GM18508 (cell line): ENCODE data around the gene LRBA.
A peak's percentile ranks its signal among the peaks of the same experiment; 100 is the strongest.

ENCODE experiments used
- ATAC-seq: cut with Tn5 transposase; IDR thresholded peaks from one replicate; pipeline ENCODE4 v1.9.1; 2021; ENCODE audit warnings: moderate number of reproducible peaks; ENCODE audit not compliant: insufficient read depth, unreplicated experiment

LRBA gene

DNA sequence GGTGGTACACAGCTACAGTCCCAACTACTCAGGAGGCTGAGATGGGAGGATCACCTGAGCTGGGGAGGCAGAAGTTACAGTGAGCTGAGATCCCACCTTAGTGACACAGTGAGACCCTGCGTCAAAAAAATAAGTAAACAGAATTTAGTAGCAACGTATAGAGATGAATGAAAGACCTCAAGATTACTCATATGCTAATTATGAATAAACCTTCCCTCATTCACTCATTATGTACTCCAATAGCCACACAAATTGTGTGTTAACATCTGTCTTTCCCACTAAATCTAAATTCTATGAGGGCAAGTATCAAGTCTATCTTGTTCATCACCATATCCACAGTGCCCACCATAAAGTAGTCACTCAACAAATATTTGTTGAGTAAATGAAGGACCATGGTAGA, 111.5 kb downstream of the LRBA start:
- no peak for ATAC-seq

- ATAC-seq, result no peak
These were observed 118.6 kb downstream of the LRBA start for GRCh38 chr4:150896497-150896896.

DNA sequence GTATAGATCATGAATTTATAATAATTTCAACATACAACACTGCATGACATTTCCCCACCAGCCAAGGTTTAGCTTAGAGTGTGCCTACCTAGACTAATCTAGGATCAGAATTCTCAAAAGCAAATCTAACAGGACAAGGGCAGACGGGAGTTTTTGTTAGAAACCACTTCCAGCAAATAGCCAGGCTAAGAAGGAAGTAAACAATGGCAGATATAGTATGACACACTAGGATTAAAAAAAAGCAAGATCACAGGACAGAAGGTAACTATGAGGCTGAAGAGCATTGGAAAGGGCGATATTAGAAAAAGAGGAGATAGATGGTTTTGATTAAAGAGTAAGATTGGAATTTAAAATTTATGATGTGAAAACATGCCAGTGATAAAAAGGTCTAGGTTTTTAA, 124.8 kb downstream of the LRBA start:
- ATAC-seq, result no peak

DNA sequence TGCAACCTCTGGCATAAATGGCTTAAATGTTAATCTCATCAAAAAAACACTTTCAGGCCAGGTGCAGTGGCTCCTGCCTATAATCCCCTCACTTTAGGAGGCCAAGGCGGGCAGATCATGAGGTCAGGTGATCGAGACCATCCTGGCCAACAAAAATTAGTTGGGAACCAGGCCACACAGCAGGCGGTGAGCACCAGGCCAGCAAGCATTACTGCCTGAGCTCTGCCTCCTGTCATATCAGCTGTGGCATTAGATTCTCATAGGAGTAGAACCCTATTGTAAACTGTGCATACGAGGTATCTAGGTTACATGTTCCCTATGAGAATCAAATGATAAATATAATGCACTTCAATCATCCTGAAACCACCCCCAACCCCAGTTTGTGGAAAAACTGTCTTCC, 125.8 kb downstream of the LRBA start:
- no peak for ATAC-seq

DNA sequence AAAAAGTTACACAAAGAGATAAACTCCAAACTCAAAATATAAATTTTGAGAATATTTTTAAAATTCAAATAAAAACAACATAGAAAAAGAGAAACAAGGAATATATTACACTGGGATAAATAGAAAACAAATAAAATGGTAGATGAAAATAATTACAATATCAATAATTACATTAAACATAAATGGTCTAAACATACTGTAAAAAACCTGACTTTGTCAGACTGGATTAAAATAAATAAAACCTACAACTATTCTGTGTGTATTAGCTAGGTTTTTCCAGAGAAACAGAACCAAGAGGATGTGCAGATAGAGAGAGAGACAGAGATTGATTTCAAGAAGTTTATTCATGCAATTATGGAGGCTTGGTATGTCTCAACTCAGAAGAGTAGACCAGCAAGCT, 126.5 kb downstream of the LRBA start:
- ATAC-seq, result no peak

- no peak for ATAC-seq
These were observed 126.9 kb downstream of the LRBA start for GRCh38 chr4:150888217-150888616.

DNA sequence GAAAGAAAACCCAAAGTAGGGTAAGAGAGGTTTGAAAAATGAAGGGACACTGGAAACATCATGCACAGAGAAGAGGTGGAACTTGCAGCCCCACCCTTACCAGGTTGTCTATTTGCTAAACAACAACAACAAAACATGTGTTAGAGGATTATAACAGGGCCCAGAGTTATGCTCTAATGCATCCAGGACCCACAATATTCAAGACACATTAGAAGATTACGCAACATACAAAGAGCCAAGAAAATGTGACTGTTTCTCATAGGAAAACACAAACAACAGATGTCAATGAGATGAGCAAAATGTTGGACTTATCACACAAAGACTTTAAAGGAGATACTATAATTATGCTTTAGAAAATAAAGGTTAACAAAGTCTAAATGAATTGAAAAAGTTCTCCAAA, 128.5 kb downstream of the LRBA start:
- no peak for ATAC-seq

GRCh38 chr4:150884625-150885024, 130.5 kb downstream of the LRBA start:
- no peak for ATAC-seq

DNA sequence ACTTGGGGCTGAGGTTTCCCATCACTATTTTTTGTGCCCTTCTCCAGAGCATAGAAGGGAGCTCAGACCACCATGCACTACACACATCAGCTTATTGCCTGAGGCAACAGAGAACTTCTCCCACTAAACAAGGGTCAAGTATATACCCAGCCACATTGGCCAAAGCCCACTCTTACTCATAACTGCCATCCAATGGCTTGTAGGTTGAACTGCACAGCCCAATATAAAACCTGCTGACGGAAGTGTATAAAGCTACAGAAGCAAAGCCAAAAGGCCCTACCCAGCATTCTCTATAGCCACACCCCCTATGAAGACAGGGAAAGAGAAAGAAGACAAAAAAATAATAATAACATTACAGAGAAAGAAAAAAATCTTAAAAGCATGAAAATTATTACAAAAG, 139.7 kb downstream of the LRBA start:
- no peak for ATAC-seq

DNA sequence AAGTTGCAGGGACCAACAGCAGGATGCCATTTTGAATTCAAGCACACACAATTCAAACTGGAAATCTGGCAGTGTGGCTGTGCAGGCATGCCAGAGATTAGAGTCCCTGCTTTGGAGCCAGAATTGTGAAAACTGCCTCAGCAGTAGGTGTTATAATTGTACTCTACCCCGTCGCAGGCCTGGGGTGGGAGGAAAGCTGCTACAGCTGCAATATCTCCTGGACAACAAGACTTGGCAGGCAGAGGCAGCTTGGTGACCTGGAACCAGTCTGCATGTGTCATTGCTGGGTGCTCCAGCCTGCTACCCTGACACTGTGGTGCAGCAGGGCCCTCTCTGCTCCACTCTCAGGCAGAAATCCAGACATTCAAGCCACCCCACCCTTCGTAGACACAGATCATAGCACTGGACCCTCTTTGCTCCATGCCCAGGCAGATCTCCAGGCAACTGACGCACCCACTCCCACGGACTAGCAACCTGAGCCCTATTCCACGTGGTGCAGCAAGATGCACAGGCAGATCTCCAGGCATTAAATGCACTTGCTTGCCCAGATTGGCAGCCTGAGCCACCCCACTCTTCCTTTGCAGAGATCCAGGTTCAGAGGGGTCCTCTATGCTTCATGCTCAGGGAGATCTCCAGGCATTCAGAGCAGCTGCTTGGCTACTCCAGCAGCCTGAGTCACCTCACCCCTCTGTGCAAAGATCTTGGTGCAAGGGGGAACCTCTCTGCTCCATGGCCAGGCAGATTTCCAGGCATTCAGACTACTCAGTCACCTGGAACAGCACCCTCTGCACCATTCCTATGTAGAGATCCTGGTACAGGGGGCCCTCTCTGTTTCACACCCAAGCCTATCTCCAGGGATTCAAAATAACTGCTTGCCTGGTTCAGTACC, 140.5 kb downstream of the LRBA start:
- ATAC-seq, result no peak

DNA sequence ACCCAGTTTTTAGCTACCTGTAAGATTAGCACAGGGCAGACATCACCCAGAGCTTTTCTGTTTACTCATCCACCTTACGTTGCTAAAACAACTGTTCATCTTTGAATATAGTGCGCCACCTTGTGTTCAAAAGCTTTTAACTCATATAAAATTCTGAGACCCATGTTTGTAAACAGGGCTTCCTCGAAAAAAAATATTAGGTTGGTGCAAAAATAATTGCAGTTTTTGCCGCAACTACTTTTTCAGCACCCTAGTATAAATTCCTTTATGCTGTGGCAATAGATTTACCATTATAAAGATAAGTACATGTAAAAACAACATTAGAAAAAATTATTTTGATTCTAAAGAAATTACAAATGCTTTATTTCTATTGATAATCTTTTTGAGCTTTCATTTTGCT, 147.9 kb downstream of the LRBA start:
- ATAC-seq, result peak; percentile 78

DNA sequence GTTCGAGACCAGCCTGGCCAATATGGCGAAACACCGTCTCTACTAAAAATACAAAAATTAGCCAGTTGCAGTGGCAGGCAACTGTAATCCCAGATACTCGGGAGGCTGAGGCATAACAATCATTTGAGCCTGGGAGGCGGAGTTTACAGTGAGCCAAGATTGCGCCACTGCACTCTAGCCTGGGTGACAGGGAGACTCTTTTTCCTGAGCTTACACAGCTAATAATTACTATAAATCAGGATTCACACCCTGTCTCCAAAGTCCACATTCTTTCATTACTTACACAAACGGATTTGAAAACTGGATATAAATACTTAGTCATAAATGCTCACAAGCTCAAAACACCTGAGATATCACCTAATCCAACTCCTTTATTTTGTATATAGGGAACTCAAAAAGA, 151.6 kb downstream of the LRBA start:
- no peak for ATAC-seq

- ATAC-seq, result no peak
These were observed 152.3 kb downstream of the LRBA start for GRCh38 chr4:150862829-150863228.

DNA sequence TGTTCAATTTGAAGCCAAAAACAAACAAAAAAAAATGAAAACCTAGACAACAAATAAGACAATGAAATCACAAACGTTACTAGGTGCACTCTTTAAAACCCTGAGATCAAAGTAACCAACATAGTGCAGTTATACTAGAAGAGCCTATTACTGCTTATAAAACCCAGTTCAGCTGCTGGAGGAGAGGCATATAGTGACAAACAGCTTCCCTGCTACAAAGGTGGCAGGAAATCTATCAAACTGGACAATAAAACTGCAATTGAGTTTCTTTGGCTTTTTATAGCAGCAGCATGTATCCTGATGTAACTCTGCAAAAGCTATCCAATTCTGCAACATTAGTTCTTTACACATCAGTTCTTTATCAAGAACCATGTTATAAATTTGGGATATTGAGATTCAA, 155.6 kb downstream of the LRBA start:
- no peak for ATAC-seq

GRCh38 chr4:150855981-150856510, 159.0 kb downstream of the LRBA start:
- no peak for ATAC-seq

DNA sequence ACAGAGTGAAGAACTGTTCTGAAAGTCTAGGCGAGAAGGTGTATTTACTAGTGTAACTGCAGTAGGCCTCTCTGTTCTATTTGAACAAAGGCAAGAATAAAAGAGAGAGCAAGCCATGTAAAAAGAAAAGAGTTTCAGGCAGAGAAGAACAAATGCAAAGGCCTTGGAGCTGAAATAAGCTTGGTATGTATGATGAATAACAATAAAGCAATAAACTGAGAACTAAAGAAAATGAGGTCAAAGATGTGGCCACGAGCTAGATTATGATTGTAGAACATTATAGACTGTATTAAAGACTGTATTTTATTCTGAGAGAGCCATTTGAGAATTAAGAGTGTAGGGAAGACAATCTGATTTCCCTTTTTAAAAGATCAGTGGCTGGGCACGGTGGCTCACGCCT, 160.5 kb downstream of the LRBA start:
- ATAC-seq, result no peak

GRCh38 chr4:150853882-150854281, 161.2 kb downstream of the LRBA start:
- ATAC-seq, result no peak

- no peak for ATAC-seq
These were observed 162.9 kb downstream of the LRBA start for GRCh38 chr4:150852216-150852615.

DNA sequence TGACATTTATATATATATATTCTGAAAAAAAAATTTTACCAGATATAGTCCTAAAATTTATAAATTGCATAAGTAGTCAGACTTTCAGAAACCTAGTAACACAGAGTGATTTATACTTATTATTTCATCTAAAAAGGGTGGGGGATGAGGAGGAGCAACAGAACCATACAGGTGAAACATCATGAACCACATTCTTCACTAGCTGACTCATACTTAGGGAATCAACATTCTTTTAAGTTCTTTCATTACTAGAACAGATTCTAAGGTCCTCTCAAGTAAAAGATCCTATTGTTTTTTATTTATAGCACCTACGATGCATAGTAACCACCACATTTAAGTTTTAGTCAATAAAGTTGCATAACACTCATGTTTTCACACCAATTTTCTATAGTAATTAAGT, 166.1 kb downstream of the LRBA start:
- ATAC-seq, result no peak

DNA sequence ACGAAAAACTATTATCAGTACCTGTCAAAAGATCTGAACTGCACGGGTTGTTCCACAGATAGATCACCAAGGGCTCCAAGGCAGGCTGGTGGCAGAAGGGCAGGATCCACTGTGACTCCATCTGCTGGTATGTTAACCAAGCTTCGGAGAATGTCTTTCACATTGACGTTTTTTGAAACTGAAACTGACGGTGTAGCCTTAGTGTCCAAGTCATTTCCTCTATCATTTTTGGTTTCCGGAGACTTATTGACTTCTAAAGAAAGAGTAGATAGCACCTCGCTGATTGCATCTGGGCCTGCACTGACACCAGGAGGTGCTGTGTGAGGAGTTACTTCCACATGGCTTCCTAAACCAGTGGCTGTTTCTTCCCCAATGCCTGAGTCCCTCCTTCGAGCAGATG, 186.9 kb downstream of the LRBA start:
- ATAC-seq, result peak; percentile 93

DNA sequence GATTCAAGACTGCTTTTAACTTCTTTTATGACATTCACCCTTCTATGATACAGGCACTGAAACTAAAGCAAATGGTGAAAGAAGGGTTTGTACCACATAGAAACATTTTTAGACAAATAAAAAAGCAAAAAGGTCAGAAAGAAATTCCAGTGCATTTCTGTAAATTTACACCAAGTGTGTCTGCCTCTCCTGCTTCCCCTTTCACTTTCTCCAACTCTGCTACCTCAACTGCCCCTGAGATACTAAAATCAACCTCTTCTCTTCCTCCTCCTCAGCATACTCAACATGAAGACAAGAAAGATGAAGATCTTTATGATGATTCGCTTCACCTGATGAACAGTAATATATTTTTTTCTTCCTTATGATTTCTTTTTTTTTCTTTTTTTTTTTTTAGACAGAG, 187.9 kb downstream of the LRBA start:
- no peak for ATAC-seq

GRCh38 chr4:150826306-150826705, 188.8 kb downstream of the LRBA start:
- ATAC-seq, result no peak
